H1 (cell line): ENCODE results near the gene CEP85L. TPM values are rescaled to one million over a fixed set of nuclear protein-coding genes. Genes with fewer than 3 reads are reported as not detected.

Experiments
- CTCF ChIA-PET: fragments of 300-600 bp; sonication (Branson Sonifier 250); formaldehyde crosslinking; loops from one replicate; lab custom pipeline; 2021; ENCODE audit not compliant: partially characterized antibody; lab: Charles Lee
- POLR2A ChIA-PET: fragments of 300-600 bp; sonication (Branson Sonifier 250); formaldehyde crosslinking; loops from one replicate; lab custom pipeline; 2021; ENCODE audit warnings: inconsistent platforms; ENCODE audit not compliant: partially characterized antibody; lab: Charles Lee
- DNase-seq, 2 experiments: peaks; one replicate each; pipeline versions ENCODE4 v3.0.0 to v3.0.0-alpha.2; 2010 to 2022; ENCODE audit warnings: low spot score in 2 of 2, low read depth in 1 of 2, mixed read lengths in 1 of 2
- FAIRE-seq: peaks from 2 replicates; lab custom pipeline; 2011; peaks lifted over from hg19 to GRCh38; lab: Jason Lieb, UNC
- H2AFZ ChIP-seq: 2 replicates; pipeline ENCODE4 v1.8.1; 2012; ENCODE audit warnings: low read length, inconsistent platforms
- H2AK5ac ChIP-seq: 2 replicates; pipeline ENCODE4 v1.6.1; 2013; ENCODE audit warnings: low read depth, low read length
- H2BK120ac ChIP-seq: replicated peaks from 2 replicates; pipeline ENCODE3; 2013; ENCODE audit warnings: low read depth, low read length, inconsistent platforms
- H2BK12ac ChIP-seq: 2 replicates; pipeline ENCODE4 v1.6.1; 2013; ENCODE audit warnings: low read depth, low read length
- H2BK15ac ChIP-seq: 2 replicates; pipeline ENCODE4 v1.6.1; 2013; ENCODE audit warnings: low read length
- H2BK20ac ChIP-seq: 2 replicates; pipeline ENCODE4 v1.6.1; 2013; ENCODE audit warnings: low read length
- H2BK5ac ChIP-seq: 2 replicates; pipeline ENCODE4 v1.6.1; 2013; ENCODE audit warnings: low read depth, low read length
- H3K14ac ChIP-seq: 2 replicates; pipeline ENCODE4 v1.6.1; 2013; ENCODE audit warnings: inconsistent platforms; ENCODE audit not compliant: insufficient read length
- H3K18ac ChIP-seq: 2 replicates; pipeline ENCODE4 v1.6.1; 2013; ENCODE audit warnings: low read length; ENCODE audit errors: extremely low read depth
- H3K23ac ChIP-seq: 2 replicates; pipeline ENCODE4 v1.6.1; 2013; ENCODE audit warnings: inconsistent platforms; ENCODE audit not compliant: insufficient read length
- H3K23me2 ChIP-seq: 2 replicates; pipeline ENCODE4 v1.6.1; 2013; ENCODE audit warnings: low read depth, low read length
- H3K27ac ChIP-seq: 2 replicates; pipeline ENCODE4 v1.6.1; 2011; ENCODE audit warnings: low read depth, low read length, inconsistent platforms
- H3K27me3 ChIP-seq, 4 experiments: replicated peaks in 1 of 4; 1 replicate in 1 of 4; 2 replicates in 3 of 4; pipeline versions ENCODE4 v1.6.1 to v1.8.1; 2011 to 2013; ENCODE audit warnings: low read length in 3 of 4, mild to moderate bottlenecking in 3 of 4, inconsistent platforms in 2 of 4, mixed read lengths in 2 of 4, moderate library complexity in 1 of 4; ENCODE audit not compliant: control insufficient read depth in 3 of 4, insufficient read depth in 3 of 4; ENCODE audit errors: extremely low read depth in 1 of 4
- H3K36me3 ChIP-seq, 4 experiments: 2 replicates each; pipeline versions ENCODE4 v1.6.1 to v1.8.1; 2011 to 2013; ENCODE audit warnings: mild to moderate bottlenecking in 4 of 4, low read length in 3 of 4, moderate library complexity in 2 of 4, control low read depth in 1 of 4, inconsistent platforms in 1 of 4; ENCODE audit not compliant: insufficient read depth in 4 of 4, control insufficient read depth in 2 of 4
- H3K4ac ChIP-seq: replicated peaks from 2 replicates; pipeline ENCODE3; 2013; ENCODE audit warnings: low read length, low read depth, mixed read lengths, inconsistent platforms; ENCODE audit not compliant: insufficient read length
- H3K4me1 ChIP-seq, 4 experiments: replicated peaks in 1 of 4; 1 replicate in 1 of 4; 2 replicates in 3 of 4; pipeline versions ENCODE4 v1.6.1 to v1.8.1; 2011 to 2013; ENCODE audit warnings: low read length in 3 of 4, inconsistent platforms in 2 of 4, mixed read lengths in 1 of 4; ENCODE audit not compliant: insufficient read depth in 4 of 4, control insufficient read depth in 3 of 4
- H3K4me2 ChIP-seq, 2 experiments: 2 replicates each; pipeline versions ENCODE4 v1.6.1 to v1.8.1; 2011 to 2013; ENCODE audit warnings: low read depth in 2 of 2, low read length in 2 of 2, control low read depth in 1 of 2, inconsistent platforms in 1 of 2, mild to moderate bottlenecking in 1 of 2; ENCODE audit not compliant: insufficient read depth in 1 of 2
- H3K4me3 ChIP-seq, 4 experiments: fragments of 200-600, 300-600 bp in 1 of 4; sonication (generic), shearing (Covaris generic), sonication (Bioruptor Twin) in 1 of 4; 2 replicates each; pipeline versions ENCODE4 v1.5.1 to v1.8.1; 2011 to 2016; ENCODE audit warnings: low read length in 4 of 4, low read depth in 3 of 4, control low read depth in 2 of 4, inconsistent platforms in 2 of 4, mild to moderate bottlenecking in 2 of 4, mixed read lengths in 1 of 4, moderate library complexity in 1 of 4; ENCODE audit not compliant: insufficient read depth in 2 of 4; ENCODE audit errors: extremely low read depth in 1 of 4
- H3K56ac ChIP-seq: replicated peaks from 2 replicates; pipeline ENCODE3; 2013; ENCODE audit warnings: low read depth, mild to moderate bottlenecking, mixed read lengths, low read length, inconsistent platforms; ENCODE audit not compliant: insufficient read length
- H3K79me1 ChIP-seq: 2 replicates; pipeline ENCODE4 v1.6.1; 2013; ENCODE audit warnings: low read depth, low read length, control low read depth
- H3K79me2 ChIP-seq, 2 experiments: 2 replicates each; pipeline versions ENCODE4 v1.6.1 to v1.8.1; 2012 to 2013; ENCODE audit warnings: low read length in 2 of 2, mild to moderate bottlenecking in 2 of 2, inconsistent platforms in 1 of 2; ENCODE audit not compliant: insufficient read depth in 2 of 2, control insufficient read depth in 1 of 2
- H3K9ac ChIP-seq, 4 experiments: replicated peaks in 1 of 4; 1 replicate in 1 of 4; 2 replicates in 3 of 4; pipeline versions ENCODE4 v1.6.1 to v1.8.1; 2011 to 2013; ENCODE audit warnings: low read depth in 3 of 4, low read length in 3 of 4, control low read depth in 2 of 4, mild to moderate bottlenecking in 2 of 4, moderate library complexity in 2 of 4, inconsistent platforms in 1 of 4; ENCODE audit errors: extremely low read depth in 1 of 4
- H3K9me3 ChIP-seq, 2 experiments: 2 replicates each; pipeline versions ENCODE4 v1.6.1 to v1.8.1; 2012 to 2013; ENCODE audit warnings: mild to moderate bottlenecking in 2 of 2, moderate library complexity in 2 of 2, control low read depth in 1 of 2, inconsistent platforms in 1 of 2, low read depth in 1 of 2, low read length in 1 of 2, mixed read lengths in 1 of 2; ENCODE audit not compliant: insufficient read depth in 2 of 2
- H4K20me1 ChIP-seq, 2 experiments: replicated peaks in 1 of 2; 2 replicates each; pipeline versions ENCODE3 to v1.8.1; 2011 to 2013; ENCODE audit warnings: inconsistent platforms in 2 of 2, low read length in 2 of 2, mild to moderate bottlenecking in 1 of 2; ENCODE audit not compliant: insufficient read depth in 2 of 2, control insufficient read depth in 1 of 2
- H4K5ac ChIP-seq: 2 replicates; pipeline ENCODE4 v1.6.1; 2013; ENCODE audit warnings: low read length, low read depth, mixed read lengths, inconsistent platforms; ENCODE audit not compliant: insufficient read length
- H4K8ac ChIP-seq: 2 replicates; pipeline ENCODE4 v1.8.0; 2013; ENCODE audit warnings: mild to moderate bottlenecking, moderate library complexity, low read length, inconsistent platforms; ENCODE audit not compliant: insufficient read depth; ENCODE audit errors: extremely low read depth
- H4K91ac ChIP-seq: replicated peaks from 2 replicates; pipeline ENCODE3; 2013; ENCODE audit warnings: low read length, mixed read lengths, inconsistent platforms; ENCODE audit not compliant: insufficient read length
- ATF3 ChIP-seq: IDR thresholded peaks from 2 replicates; pipeline ENCODE4 v1.6.1; 2011; ENCODE audit warnings: low read depth, mild to moderate bottlenecking, low read length; ENCODE audit not compliant: insufficient read depth
- POLR2A ChIP-seq, 2 experiments: IDR thresholded peaks; 1 replicate in 1 of 2; 2 replicates in 1 of 2; pipeline ENCODE4 v1.6.1; 2011; ENCODE audit warnings: low read depth in 2 of 2, low read length in 2 of 2, mild to moderate bottlenecking in 2 of 2; ENCODE audit errors: control extremely low read depth in 1 of 2
- WGBS, 2 experiments: shearing (Covaris generic) in 1 of 2; methylation state at CpG; one replicate each; pipeline versions ENCODE4 v1.1.6 to v1.1.7; 2013 to 2015; ENCODE audit warnings: low lambda C conversion rate in 2 of 2, mixed read lengths in 2 of 2, inconsistent platforms in 1 of 2, low coverage in 1 of 2, missing lambda C conversion rate in 1 of 2; ENCODE audit not compliant: insufficient replicate concordance in 2 of 2, insufficient coverage in 1 of 2, insufficient read length in 1 of 2; ENCODE audit errors: extremely low coverage in 1 of 2, missing lambda C conversion rate in 1 of 2; 5-methylcytosine and 5-hydroxymethylcytosine counted together
- polyA plus RNA-seq, 7 experiments: library from polyadenylated mRNA; depleted of rRNA in 3 of 7; stranded (reverse) in 5 of 7; unstranded in 2 of 7; fragments of >200 nt in 5 of 7; fragments of 200-250 nt in 2 of 7; gene quantifications; 1 replicate in 5 of 7; 2 replicates in 1 of 7; 4 replicates in 1 of 7; pipeline versions ENCODE4 v1.2.1 to v1.2.3, GENCODE V29; 2011 to 2013; ENCODE audit warnings: missing spikeins in 2 of 7, mixed read lengths in 2 of 7
- total RNA-seq: library from RNA; stranded (reverse); fragmentation: NEBNext Ultra II Directional; extraction: Animal tissue kit (Norgen Biotek cat#: 25700); gene quantifications from 2 replicates; pipeline ENCODE4 v1.2.1, GENCODE V29; 2021

CEP85L gene
- total and polyA plus RNA-seq, 2 of the 8 experiments (the other 6 are each of a cell fraction or from before 2014, with no cell fraction given): 3.2 to 27.6 TPM

- H4K91ac ChIP-seq: no peak overlapping the region
- no peak for DNase-seq
These were observed 44.9 kb upstream of the CEP85L start for GRCh38 chr6:118696271-118696670.

More at GRCh38 chr6:118696271-118696670, 44.9 kb upstream of the CEP85L start:
- TF ChIP-seq ATF3: no peak
- no peak for TF ChIP-seq POLR2A (IDR thresholded peaks at IDR 0.05; ENCODE audit: control extremely low read depth in 1 of 2, low read depth in 2 of 2, low read length in 2 of 2)
- 100% methylated on average over 1 of the region's 1 CpG; no CpG with 5 or more reads in 1 of the 2 experiments for WGBS, 2 experiments
- no peak overlapping the region for H3K4me2 ChIP-seq
- no peaks in the 10 kb centered on the region for H3K79me1 ChIP-seq
- no peak overlapping the region for H3K4me3 ChIP-seq
- ChIA-PET CTCF (interaction anchor here (2.3 kb wide), 1 partner anchor 74 kb away, joined by 5 read pairs; no protein-coding TSS in a partner anchor), POLR2A (no interaction called here)
- no peak for FAIRE-seq
- no peak overlapping the region for H4K8ac ChIP-seq
- H3K56ac ChIP-seq: no peak overlapping the region
- H3K14ac ChIP-seq: no peak overlapping the region
- no peaks in the 10 kb centered on the region for H4K20me1 ChIP-seq
- H2BK12ac ChIP-seq: no peak overlapping the region
- H3K79me2 ChIP-seq: no peaks in the 10 kb centered on the region
- no peaks in the 10 kb centered on the region for H3K36me3 ChIP-seq
- H2BK5ac ChIP-seq: no peak overlapping the region
- no peaks in the 10 kb centered on the region for H3K4me1 ChIP-seq
- no peak overlapping the region for H3K27ac ChIP-seq
- H3K23me2 ChIP-seq: no peaks in the 10 kb centered on the region
- no peaks in the 10 kb centered on the region for H3K9me3 ChIP-seq
- no peak overlapping the region for H4K5ac ChIP-seq
- no peak overlapping the region for H3K9ac ChIP-seq
- H2BK15ac ChIP-seq: no peak overlapping the region
- H3K27me3 ChIP-seq: no peaks in the 10 kb centered on the region
- no peak overlapping the region for H3K18ac ChIP-seq
- no peak overlapping the region for H2BK20ac ChIP-seq
- no peak overlapping the region for H2BK120ac ChIP-seq
- H3K4ac ChIP-seq: no peak overlapping the region
- no peak overlapping the region for H3K23ac ChIP-seq
- no peak overlapping the region for H2AFZ ChIP-seq
- H2AK5ac ChIP-seq: no peak overlapping the region
